H1 (cell line): ENCODE results near the gene ARHGAP15. TPM values are rescaled to one million over a fixed set of nuclear protein-coding genes. Genes with fewer than 3 reads are reported as not detected.

Experiments
- BRCA1 ChIP-seq: IDR thresholded peaks from 2 replicates; pipeline ENCODE4 v1.6.1; 2012; ENCODE audit warnings: low read depth, low read length, improper control_type of control experiment
- CHD7 ChIP-seq: fragments of 300-600 bp; sonication (generic); IDR thresholded peaks from 2 replicates; pipeline ENCODE4 v1.7.1; 2012; ENCODE audit warnings: low read length, moderate library complexity, mild to moderate bottlenecking, inconsistent platforms; ENCODE audit not compliant: insufficient replicate concordance
- GABPA ChIP-seq: IDR thresholded peaks from 2 replicates; pipeline ENCODE4 v1.6.1; 2011; ENCODE audit warnings: mild to moderate bottlenecking, low read length, moderate library complexity, borderline replicate concordance; ENCODE audit not compliant: insufficient read depth
- polyA plus RNA-seq, 7 experiments: library from polyadenylated mRNA; depleted of rRNA in 3 of 7; stranded (reverse) in 5 of 7; unstranded in 2 of 7; fragments of >200 nt in 5 of 7; fragments of 200-250 nt in 2 of 7; gene quantifications; 1 replicate in 5 of 7; 2 replicates in 1 of 7; 4 replicates in 1 of 7; pipeline versions ENCODE4 v1.2.1 to v1.2.3, GENCODE V29; 2011 to 2013; ENCODE audit warnings: missing spikeins in 2 of 7, mixed read lengths in 2 of 7
- total RNA-seq: library from RNA; stranded (reverse); fragmentation: NEBNext Ultra II Directional; extraction: Animal tissue kit (Norgen Biotek cat#: 25700); gene quantifications from 2 replicates; pipeline ENCODE4 v1.2.1, GENCODE V29; 2021

The ARHGAP15 gene
- total and polyA plus RNA-seq, 2 of the 8 experiments (the other 6 are each of a cell fraction or from before 2014, with no cell fraction given), result not detected

GRCh38 chr2:143455317-143455716 is 326.1 kb downstream of the ARHGAP15 start (continued):
- TF ChIP-seq GABPA (no peak), CHD7 (no peak), BRCA1 (no peak)
